ENCODE results near the gene CADPS2.

GRCh38 chr7:122511268-122511667, 375.0 kb downstream of the CADPS2 start:
- TF ChIP-seq, protein P1, sequence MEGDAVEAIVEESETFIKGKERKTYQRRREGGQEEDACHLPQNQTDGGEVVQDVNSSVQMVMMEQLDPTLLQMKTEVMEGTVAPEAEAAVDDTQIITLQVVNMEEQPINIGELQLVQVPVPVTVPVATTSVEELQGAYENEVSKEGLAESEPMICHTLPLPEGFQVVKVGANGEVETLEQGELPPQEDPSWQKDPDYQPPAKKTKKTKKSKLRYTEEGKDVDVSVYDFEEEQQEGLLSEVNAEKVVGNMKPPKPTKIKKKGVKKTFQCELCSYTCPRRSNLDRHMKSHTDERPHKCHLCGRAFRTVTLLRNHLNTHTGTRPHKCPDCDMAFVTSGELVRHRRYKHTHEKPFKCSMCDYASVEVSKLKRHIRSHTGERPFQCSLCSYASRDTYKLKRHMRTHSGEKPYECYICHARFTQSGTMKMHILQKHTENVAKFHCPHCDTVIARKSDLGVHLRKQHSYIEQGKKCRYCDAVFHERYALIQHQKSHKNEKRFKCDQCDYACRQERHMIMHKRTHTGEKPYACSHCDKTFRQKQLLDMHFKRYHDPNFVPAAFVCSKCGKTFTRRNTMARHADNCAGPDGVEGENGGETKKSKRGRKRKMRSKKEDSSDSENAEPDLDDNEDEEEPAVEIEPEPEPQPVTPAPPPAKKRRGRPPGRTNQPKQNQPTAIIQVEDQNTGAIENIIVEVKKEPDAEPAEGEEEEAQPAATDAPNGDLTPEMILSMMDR (IDR thresholded peaks at IDR 0.05): no peak
- no peak for TF ChIP-seq POLR2A (IDR thresholded peaks at IDR 0.05)
